Measurements from ENCODE around the gene MRGPRD.

Gene MRGPRD

DNA sequence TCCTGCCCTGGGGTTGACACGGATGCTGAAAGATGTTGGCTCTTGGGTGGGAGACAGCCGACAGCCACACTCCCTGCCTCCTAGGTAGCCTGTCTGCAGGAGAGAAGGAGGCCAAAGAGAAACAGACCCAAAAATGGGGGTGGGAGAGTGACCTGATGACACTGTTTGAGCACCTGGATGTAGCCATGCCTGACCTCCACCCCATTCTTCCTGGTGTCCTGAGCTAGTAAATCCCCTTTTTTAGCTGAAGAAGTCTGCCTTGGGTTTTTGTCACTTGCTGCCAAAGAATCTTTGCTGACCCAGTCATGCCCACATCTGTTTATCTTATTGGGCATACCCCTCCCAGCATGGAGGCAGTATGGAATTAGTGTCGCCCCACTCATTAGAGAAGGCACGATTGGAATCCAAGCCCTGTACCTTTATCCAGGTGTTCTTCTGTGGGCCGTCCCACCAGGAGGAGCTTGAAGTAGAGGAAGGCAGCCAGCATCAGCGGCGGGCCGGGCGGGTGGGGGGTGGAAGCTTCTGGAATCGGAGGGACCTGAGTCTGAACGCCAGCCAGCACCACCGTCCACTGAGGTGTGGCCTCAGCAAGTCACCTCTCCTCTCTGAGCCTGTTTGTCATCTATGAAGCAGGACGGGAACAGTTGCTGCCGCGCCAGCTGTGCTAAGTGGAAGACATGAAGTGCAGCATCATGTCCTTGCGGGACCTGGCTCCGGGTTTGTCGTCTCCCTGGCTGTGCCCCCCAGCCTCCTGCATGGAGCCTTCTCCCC, 39.3 kb downstream of the MRGPRD start:
- H3K4me3 ChIP-seq (replicated peaks; ENCODE audit: insufficient read depth, low read length): no peak overlapping the region
- H3K27me3 ChIP-seq (ENCODE audit: insufficient read depth, poor library complexity, severe bottlenecking): no peaks in the 10 kb centered on the region
- TF ChIP-seq, protein P1, sequence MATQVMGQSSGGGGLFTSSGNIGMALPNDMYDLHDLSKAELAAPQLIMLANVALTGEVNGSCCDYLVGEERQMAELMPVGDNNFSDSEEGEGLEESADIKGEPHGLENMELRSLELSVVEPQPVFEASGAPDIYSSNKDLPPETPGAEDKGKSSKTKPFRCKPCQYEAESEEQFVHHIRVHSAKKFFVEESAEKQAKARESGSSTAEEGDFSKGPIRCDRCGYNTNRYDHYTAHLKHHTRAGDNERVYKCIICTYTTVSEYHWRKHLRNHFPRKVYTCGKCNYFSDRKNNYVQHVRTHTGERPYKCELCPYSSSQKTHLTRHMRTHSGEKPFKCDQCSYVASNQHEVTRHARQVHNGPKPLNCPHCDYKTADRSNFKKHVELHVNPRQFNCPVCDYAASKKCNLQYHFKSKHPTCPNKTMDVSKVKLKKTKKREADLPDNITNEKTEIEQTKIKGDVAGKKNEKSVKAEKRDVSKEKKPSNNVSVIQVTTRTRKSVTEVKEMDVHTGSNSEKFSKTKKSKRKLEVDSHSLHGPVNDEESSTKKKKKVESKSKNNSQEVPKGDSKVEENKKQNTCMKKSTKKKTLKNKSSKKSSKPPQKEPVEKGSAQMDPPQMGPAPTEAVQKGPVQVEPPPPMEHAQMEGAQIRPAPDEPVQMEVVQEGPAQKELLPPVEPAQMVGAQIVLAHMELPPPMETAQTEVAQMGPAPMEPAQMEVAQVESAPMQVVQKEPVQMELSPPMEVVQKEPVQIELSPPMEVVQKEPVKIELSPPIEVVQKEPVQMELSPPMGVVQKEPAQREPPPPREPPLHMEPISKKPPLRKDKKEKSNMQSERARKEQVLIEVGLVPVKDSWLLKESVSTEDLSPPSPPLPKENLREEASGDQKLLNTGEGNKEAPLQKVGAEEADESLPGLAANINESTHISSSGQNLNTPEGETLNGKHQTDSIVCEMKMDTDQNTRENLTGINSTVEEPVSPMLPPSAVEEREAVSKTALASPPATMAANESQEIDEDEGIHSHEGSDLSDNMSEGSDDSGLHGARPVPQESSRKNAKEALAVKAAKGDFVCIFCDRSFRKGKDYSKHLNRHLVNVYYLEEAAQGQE (IDR thresholded peaks at IDR 0.05; ENCODE audit: insufficient replicate concordance, low read depth): no peak
- no peak for TF ChIP-seq GABPA (IDR thresholded peaks at IDR 0.05; ENCODE audit: low read depth)
- TF ChIP-seq, protein P2, sequence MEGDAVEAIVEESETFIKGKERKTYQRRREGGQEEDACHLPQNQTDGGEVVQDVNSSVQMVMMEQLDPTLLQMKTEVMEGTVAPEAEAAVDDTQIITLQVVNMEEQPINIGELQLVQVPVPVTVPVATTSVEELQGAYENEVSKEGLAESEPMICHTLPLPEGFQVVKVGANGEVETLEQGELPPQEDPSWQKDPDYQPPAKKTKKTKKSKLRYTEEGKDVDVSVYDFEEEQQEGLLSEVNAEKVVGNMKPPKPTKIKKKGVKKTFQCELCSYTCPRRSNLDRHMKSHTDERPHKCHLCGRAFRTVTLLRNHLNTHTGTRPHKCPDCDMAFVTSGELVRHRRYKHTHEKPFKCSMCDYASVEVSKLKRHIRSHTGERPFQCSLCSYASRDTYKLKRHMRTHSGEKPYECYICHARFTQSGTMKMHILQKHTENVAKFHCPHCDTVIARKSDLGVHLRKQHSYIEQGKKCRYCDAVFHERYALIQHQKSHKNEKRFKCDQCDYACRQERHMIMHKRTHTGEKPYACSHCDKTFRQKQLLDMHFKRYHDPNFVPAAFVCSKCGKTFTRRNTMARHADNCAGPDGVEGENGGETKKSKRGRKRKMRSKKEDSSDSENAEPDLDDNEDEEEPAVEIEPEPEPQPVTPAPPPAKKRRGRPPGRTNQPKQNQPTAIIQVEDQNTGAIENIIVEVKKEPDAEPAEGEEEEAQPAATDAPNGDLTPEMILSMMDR (IDR thresholded peaks at IDR 0.05; ENCODE audit: insufficient read depth, low read length): no peak
- TF ChIP-seq POLR2AphosphoS5 (IDR thresholded peaks at IDR 0.05; ENCODE audit: low read depth): no peak
- TF ChIP-seq SPI1 (IDR thresholded peaks at IDR 0.05; ENCODE audit: borderline replicate concordance, low read depth): no peak
- H3K27ac ChIP-seq (replicated peaks): no peak overlapping the region; the same call in 1 of the 2 replicates
- DNase-seq (ENCODE audit: low read depth in 1 of 2, low spot score in 1 of 2): no peak

DNA sequence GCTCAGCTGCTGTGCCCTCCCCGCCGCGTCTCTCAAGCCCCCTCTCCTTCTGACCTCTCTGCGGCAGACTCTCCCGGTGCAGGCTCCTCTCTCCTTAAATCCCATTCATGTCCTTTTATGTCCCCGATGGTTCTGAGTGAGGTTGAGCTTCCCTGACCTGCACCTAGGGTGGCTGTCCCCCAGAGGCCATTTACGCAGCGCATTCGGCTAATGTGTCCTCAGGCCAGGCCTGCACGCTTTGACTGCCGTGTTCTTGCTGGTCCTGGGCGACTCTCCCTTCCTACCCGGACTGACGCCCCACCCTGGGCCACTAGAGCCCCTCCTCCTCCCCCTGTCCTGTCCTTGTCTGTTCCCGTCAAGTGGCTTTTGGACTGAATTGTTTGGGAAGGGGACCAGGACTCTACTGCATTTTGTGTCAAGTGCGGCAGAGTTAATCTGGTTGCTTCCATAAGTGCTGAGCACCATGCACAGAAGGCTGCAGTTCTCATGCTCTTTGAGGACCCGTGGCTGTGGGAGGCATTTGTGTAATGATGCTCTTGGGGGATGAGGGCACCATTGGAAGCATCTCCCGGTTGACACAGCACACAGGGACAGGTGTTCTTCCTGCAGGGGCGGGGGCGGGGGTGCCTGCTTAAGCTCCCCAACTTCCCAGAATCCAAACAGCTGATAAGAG, 40.0 kb downstream of the MRGPRD start:
- H3K27ac ChIP-seq (replicated peaks): no peak overlapping the region
- TF ChIP-seq, protein P1 (IDR thresholded peaks at IDR 0.05; ENCODE audit: insufficient replicate concordance, low read depth): no peak
- TF ChIP-seq SPI1 (IDR thresholded peaks at IDR 0.05; ENCODE audit: borderline replicate concordance, low read depth) (no peak), POLR2AphosphoS5 (IDR thresholded peaks at IDR 0.05; ENCODE audit: low read depth) (no peak), GABPA (IDR thresholded peaks at IDR 0.05; ENCODE audit: low read depth) (no peak)
- TF ChIP-seq, protein P2 (IDR thresholded peaks at IDR 0.05; ENCODE audit: insufficient read depth, low read length): no peak
- H3K27me3 ChIP-seq (ENCODE audit: insufficient read depth, poor library complexity, severe bottlenecking): no peaks in the 10 kb centered on the region
- DNase-seq (ENCODE audit: low read depth in 1 of 2, low spot score in 1 of 2): no peak
- no peak overlapping the region for H3K4me3 ChIP-seq (replicated peaks; ENCODE audit: insufficient read depth, low read length)

DNA sequence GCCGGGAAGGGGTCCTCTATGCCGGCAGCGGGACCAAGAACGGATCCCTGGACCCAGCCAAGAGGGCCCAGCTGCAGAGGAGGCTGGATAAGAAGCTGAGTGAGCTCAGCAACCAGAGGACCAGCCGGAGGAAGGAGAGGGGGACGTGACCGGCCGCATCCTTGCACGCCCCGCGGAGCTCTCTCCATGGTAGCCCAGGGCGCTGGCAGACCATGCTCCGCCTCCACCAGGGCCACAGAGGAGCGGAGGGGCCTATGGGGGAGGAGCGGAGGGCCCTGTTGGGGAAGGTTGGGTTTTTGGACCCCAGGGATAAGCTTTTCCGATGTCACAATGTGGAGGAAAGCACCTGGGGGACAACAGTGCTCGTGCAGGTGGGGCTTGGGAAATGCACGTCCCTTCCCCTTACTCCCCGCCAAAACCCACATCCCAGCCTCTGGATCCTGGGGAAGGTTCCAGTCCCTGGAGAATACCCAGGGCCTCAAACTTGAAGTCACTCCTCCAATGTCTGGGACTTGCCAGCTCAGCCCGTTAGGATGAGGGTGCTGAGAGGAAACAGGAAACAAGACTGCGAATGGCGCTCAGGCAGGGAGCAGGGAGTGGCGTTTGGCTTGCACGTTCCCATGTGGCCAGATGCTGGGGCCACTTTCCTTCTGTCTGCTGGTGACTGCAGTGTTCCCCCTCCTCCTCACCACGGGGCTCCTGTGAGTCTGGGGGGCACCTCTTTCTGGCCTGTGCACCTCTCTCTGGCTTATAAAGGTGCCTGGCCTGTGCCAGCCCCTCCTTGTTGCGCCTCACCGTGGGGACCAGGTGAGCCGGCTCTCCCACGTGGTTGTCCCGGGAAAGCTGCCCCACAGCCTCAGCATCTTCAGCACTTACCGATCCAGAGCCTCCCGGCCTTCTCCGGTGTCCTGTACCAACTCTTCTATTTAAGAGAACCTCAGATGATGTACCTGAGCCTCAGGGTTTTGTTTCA, 40.9 kb downstream of the MRGPRD start:
- TF ChIP-seq POLR2AphosphoS5 (IDR thresholded peaks at IDR 0.05; ENCODE audit: low read depth): no peak
- TF ChIP-seq, protein P1 (IDR thresholded peaks at IDR 0.05; ENCODE audit: insufficient replicate concordance, low read depth): peak; percentile 38
- DNase-seq (ENCODE audit: low read depth in 1 of 2, low spot score in 1 of 2): no peak
- Histone ChIP-seq H3K4me3 (replicated peaks; ENCODE audit: insufficient read depth, low read length) (no peak overlapping the region), H3K27ac (replicated peaks) (no peak overlapping the region), H3K27me3 (ENCODE audit: insufficient read depth, poor library complexity, severe bottlenecking) (no peaks in the 10 kb centered on the region)

Measured in HL-60 (cell line).